GM19099 (cell line): ENCODE data around the gene SRD5A2.

Experiments
- POLR2A ChIP-seq: IDR thresholded peaks from 3 replicates; pipeline ENCODE4 v1.6.1; 2011; ENCODE audit warnings: low read depth; ENCODE audit not compliant: insufficient read length; ENCODE audit errors: extremely low read depth

SRD5A2 gene

DNA sequence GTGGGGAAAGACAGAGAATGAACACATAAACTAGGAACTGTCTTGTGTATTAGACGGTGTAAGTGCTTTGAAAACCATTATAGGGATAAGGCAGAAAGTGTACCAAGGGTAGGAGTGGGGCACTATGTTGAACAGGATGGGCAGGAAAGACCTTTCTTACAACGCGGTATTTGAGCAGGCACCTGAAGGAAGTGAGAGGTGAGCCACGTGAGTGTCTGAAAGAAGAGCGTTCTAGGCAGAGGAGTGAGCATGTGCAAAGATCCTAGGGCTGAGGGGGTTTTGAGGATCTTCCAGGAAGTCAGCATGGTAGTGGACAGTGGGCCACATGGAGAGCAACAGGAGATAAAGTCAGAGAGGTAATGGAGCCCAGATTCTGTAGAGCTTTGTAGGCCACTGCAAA is 65.2 kb downstream of the SRD5A2 start:
- TF ChIP-seq POLR2A: no peak

DNA sequence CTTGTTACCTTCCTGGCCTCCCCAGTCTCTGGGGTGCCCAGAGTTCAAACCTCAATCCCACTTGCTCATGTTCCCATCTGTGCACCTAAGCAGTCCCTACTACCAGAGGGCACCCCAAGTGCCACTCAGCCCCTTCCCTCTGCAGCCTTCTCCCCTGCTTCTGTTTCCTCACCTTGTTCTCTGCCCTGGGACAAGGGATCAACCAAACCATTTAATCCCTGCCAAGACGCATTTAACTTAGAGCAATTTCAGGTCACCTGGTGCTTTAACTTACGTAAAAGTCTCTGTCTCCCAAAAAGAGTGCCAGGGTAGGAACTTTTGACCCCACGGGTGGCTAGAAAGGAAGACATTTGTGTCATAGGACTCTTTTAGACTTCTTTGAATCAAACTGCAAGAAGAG is 67.2 kb downstream of the SRD5A2 start:
- TF ChIP-seq POLR2A: no peak

DNA sequence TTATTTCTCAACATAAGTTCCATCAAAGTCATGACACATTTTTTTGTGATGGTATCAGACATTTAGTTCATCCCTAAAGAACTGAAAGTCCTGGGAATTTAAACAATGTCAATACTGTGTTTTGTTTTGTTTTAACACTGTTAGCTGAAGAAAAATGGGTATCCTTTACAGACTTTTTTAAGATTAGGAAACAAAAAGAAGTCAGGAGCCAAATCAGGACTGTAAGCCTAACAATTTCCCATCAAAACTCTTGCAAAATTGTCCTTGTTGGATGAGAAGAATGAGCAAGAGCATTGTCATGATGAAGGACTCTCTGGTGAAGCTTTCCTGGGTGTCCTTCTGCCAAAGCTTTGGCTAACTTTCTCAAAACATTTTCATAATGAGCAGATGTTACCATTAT is 69.4 kb downstream of the SRD5A2 start:
- no peak for TF ChIP-seq POLR2A

DNA sequence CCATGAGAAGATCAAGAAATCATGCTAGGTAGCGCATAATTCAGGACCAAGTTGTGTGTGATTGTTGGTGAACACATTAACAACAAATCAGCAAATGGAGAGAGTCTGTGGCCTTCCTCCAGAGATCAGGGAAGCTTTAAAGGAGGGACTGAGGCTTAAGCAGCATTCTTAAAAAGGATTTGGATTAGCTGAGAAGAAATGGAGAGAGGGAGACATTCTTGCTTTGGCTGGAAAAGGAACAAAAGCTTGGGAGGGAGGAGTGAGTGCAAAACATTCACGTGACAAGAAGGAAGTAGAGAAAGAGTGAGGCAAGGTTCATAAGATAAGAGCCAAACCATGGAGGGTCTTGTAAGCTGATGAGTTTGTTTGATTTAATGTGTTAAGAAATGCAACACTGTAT is 75.6 kb downstream of the SRD5A2 start:
- no peak for TF ChIP-seq POLR2A

DNA sequence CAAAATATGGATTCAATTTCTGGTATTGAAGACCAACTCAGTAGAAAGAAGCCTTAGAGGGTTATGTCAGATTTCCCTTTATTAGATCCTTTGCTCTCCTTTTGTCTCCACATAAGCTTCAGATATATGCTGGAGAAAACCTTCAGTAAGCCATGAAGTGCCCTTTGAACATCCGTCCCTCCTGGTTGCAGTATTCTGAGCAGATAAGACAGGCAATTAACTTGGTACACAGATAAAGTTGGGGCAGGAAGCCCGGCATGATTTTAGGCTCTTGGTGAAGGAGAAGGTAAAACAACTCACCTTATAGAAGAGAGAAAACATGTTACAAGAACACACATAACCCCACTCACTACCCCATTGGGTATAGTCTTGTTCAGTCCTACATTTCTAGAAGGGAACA is 76.4 kb downstream of the SRD5A2 start:
- no peak for TF ChIP-seq POLR2A

DNA sequence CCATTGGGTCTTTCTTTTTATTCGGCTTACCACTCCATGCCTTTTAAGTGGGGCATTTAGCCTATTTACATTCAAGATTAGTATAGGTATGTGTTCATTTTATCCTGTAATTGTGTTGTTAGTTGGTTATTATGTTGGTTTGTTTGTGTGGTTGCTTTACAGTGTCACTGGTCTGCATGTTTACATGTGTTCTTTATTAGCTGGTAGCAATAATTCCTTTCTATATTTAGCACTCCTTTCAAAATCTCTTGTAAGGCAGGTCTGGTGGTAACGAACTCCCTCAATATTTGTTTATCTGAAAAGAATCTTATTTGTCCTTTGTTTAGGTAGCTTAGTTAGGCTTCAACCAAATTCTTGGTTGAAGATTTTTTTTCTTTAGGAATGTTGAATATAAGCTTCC is 97.5 kb downstream of the SRD5A2 start:
- TF ChIP-seq POLR2A: no peak

DNA sequence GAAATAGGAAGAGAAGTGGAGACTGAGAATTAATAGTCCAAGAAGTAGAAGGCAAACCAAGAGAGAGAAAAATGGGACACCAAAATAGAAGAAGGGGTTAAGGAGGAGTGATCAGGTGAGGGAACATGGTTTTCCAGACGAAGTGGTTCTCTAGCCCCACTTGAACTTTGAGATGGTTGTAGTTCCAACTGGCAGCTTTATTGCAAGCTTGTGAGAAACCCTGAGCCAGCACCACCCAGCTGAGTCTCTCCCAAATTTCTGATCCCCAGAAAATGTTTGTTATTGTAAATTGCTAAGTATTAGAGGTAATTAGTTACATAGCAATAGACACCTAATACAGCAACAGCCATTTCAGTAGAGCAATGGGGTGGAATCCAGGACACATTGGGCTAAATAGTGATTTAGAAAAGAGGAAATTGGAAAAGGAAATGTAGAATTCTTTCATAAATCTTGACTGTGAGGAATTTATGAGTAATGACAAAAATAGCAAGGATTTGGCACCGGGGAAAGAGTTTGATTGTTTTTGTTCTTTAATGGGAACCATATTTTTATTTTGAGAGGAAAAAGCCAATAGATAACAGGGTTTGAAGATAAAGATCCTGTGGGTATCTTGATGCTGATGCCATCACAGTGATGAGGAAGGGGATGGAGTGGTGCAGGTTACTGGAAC is 104.1 kb downstream of the SRD5A2 start:
- no peak for TF ChIP-seq POLR2A

DNA sequence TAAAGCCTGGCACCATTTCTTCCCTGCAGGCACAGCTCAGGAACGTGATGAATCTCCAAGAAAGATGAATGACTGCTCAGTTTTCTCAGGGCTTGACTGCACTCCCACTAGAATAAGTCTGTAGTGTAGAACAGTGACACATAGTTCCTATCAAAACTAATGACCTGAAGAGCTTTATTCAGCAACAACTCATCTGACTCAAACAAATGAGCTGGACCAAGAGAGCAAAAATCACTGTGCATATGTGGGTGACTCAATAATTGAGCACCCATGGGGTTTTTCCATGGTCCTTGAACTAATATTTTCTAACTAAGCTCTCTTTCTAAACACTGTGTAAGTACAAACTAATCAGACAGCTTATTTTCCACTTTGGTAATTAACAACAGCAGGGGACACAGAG is 105.0 kb downstream of the SRD5A2 start:
- no peak for TF ChIP-seq POLR2A

DNA sequence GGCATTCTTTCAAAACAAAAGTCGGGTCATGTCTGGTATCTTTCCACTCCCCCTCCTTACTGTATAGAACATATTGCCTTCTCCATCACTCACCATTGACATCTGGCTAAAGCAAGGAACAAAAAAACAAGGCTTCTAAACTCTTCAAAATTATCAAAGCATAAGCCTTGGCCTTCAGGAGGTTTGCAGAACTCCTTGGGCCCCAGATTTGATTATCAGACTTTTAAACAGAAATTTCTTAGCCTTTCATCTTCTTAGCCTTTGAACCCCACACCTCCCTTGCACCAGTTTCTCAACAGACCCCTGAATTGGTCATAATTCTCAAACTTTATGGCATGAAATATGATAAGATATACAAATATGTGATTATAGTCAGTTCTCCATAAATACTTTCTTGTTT is 106.4 kb downstream of the SRD5A2 start:
- no peak for TF ChIP-seq POLR2A
